Measurements from ENCODE around the gene JCHAIN.

Gene JCHAIN

DNA sequence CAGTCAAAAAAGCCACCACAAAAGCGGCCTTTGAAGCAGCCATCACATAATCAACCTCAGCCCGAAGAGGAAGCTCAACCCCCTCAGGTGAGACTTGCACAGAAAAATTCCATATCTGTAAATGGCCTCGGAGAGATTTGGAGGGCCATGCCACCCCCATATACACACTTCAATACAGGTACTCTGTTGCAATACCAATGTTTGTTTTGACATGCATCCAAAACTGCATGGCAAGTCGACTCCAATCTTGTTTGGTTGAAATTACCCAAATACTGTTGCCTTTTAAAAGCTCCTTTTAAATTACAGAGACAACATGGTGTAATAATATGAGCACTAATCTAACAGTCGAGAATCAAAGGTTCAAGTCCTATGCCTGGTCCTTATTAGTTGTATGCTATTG is 31.8 kb downstream of the JCHAIN start:
- no peak for DNase-seq

DNA sequence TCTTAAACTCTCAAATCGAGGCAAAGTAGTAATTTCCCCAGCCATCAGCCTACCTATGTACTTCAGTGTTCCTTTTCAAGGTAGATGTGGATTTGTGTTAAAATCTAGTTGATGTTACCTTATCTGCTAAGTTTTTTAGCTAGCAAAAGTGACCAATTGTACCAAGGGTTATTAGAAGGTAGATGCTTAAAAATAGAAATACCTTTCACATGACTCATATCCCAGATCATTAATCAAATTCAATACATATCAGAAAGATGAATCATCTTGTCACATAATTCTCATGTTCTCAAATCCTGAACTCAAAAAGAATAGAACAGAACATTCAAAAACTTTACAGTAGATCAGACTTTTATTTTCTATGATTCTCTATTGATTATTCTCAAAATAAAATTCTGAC is 34.3 kb downstream of the JCHAIN start:
- DNase-seq: no peak

DNA sequence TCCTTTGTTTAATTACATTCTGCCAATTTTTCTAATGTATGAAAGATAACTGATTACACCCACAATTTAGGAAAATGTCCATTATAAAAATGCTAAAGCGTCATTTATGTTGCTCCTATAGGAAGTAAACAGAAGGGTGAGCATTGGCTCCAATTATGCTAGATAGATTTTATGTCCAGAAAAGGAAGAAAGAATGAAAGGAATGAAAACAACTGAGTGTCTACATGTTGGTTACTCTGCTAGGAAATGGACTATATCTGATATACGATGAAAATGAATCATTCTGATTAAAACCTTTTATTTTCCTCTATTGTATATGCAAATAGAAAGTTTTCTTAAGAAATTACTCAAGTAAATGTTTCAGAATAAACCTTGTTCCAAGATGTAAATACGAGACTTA is 36.1 kb downstream of the JCHAIN start:
- no peak for DNase-seq

DNA sequence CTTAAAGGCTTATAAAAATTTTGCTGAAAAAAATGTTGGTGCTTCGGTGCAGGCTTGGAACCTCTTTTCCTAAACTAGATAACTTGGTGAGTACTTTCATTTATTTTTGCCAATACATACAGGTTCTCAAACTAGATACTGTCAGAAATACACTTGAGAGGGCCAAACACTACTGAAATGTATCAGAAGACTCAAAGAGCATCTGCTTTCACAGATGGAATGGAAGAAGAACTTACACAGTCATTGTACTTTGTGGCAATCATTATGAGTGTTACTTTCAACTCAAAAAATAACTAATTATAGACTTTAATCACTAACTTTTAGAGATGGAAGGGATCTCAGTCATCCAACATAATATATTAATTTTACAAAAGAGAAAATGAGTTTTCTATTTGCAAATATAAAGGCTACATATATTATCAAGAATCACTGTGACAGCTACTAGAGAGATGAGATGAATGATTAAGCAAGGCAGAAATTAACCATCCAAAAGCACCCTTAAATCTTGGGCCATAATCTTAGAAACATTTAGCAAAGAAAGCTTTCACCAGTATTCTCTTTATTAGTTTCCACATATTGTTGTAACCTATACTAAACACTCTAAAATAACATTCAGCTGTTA is 36.7 kb downstream of the JCHAIN start:
- DNase-seq: no peak

DNA sequence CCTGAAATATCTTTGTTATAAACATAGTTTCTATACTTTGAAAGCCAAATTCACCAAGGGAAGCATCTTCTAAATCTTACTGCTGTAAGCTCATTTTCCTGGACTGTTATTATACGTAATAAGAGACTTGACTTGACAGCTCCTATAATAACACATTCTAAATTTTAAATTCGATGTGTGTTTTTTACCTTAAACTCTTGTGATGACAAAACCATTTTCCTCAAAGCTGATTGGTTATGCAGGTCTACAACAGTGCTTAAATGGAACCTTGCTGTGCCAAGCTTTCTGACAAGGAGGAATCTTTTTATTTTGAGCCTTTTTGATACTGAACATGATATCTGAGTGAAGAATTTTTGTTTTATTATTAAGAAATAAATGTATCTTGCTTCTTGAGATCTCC is 37.9 kb downstream of the JCHAIN start, which contains the start of gene ENAM:
Gene ENAM (plus strand): TSS at position 301 of the 400 bp plus-strand sequence. CDS start 757 bp downstream, outside the sequence.
- DNase-seq: no peak

DNA sequence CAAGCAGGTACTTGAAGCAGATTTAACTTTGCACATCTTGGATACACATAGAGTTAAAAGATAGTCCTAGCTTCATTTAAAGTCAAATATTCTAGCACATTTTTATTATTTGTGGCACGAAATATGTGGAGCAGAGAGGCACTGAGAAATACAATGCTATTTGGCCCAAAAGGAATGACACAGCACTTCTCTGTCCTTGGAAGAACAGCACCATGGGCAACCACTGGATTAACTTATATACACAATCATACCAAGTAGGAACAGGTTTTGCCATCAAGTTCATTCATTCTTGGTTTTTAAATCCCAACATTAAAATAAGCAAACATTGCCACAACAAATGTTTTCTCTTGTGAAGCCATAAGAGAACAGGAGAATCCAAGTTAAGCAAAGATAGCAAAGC is 38.7 kb downstream of the JCHAIN start:
- no peak for DNase-seq

DNA sequence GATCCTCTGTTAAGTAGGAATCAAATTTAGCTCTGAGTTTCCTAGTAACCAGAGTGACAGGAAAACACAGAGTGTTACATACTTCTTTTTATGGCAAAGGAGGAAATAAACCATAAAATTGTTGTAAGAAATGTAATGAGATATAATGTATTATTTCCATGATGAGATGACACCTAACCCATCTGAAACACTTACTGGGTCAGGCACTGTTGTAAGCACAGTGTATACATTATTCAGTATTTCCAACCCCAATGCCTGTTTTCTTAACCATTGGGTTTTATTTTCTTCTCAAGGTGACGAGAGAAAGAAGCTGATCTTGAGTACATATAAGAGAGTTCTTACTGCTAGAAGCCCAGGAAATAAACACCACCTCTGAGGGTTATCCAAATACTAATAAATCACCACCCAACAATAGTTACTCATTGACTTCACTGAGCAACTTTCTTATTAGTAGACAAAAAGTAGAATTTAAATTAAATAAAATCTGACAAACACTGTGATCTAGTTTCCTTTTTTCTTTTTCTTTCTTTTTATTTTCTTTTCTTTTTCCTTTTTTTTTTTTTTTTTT is 42.0 kb downstream of the JCHAIN start:
- no peak for DNase-seq

DNA sequence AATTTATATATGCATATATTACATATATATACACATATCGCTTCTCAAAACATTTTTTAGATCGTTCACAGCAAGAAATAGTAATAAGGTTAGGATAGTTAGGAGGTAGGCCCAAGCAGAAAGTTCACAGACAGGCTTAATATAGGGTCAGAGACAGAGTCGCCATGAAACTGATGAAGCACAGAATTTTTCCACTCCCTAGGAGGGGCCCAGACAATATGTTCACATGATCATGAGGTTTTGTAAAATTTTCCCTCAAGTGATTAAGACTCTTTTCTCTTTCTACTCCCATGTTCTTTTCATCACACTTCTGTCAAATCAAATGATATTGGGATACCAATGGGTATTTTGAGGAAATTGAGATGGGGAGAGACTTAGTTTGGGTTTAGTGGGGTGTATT is 43.0 kb downstream of the JCHAIN start:
- DNase-seq: no peak

DNA sequence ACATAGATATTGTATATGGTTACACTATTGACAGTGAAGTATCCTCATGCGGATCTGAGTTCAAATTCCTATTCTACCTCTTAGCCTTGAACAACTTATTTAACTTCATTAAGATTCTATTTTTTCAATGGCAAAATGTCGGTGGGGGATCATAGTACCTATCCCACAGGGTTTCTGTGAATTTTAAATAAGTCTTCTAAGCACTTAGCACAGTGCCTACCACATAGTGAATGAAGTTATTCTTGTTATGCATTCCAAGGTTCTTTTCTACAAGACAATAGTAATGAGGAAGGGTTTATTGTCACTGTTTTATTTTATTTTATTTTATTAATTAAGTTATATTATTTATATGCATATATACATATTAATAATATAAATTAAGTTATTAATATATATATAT is 46.5 kb downstream of the JCHAIN start:
- no peak for DNase-seq

DNA sequence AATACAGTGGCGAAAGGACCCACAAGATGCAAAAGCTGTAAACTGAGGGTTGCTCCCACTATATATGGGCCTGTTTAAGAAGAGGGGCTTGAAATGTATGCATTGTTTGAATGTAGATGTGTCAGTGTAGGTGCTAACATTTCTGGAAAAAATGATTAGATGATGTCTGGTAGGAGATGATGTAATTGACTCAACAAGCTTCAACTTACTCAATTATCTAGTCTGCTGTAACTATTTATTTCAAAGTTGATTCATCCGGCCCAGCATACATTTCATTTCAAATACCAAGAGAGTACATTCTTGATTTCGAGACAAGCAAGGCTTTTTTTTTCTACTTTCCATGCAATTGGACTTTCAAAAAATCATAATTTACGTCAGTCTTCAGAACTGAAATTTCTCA is 47.0 kb downstream of the JCHAIN start:
- no peak for DNase-seq

DNA sequence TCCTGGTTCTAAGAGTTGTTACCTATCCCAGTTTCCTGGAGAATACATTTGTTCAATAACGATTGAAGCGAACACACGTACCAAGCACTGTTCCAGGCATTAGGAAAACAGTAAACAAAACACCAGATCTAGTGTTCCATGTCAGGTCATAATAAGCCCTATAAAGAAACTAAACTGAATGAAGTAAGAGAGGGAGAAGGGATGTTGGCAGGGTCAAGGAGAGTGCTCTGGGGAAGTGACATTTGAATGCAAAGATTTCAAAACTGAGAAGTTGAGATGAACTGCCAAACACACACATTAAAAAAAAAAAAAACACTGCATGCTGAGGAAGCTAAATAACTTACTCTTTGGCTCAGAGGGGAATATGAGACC is 52.1 kb downstream of the JCHAIN start:
- no peak for DNase-seq

DNA sequence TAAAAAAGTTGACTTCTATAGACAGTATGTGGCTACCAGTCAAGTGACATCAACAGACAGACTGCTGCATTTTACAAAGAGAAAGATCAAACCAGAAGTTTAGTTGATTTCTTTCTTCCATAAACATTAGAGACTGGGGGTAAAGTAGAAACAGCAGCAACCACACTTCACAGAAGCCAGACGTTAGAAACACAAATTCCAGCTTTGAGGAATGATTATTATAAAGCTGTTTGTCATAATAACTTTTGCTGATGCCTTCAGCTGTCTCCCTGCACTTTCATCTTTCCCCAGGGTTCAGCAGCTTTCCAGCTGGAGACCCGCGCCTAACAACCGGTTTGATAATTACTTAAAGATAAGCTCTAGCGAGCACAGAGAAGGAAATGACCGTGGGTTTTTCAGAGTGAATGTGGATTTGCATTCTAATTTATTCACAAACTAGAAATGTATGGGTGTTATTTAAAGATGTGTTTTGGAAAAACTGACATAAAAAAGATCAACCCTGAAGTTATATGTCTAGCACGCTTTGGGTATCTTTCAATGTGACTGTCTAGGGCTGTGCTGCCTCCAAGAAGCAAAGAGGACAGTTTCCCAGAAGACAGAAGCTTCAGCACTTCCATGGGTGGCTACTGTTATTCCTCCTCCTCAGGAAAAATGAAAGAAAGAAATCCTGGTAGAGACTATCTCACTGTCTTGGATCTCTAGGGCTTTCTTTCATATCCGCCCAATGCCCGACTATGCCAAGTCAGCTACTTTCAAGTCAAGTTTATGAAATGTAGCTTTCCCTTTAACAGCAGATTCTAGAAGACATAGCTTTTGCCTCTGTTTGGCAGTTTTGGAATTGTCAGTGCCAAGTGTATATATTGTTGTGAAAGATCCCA is 52.8 kb downstream of the JCHAIN start:
- no peak for DNase-seq

DNA sequence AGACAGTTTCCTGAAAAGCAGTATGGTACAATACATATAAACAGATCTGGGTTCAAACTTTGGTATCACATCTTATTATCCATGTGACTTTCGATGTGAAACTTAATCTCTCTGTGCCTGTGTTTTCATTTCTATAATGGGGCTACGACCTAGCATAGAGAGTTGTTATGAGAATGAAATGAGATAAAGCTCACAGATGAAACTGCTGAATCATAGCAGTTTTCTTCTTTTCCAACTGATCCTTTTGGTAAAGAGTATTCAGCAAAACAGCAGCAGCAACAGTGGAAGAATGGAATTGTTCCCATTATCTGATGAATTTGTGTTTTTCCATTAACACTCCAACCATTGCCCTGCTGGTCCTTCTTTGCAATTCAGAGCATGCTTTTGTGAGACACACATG is 58.0 kb downstream of the JCHAIN start:
- no peak for DNase-seq

DNA sequence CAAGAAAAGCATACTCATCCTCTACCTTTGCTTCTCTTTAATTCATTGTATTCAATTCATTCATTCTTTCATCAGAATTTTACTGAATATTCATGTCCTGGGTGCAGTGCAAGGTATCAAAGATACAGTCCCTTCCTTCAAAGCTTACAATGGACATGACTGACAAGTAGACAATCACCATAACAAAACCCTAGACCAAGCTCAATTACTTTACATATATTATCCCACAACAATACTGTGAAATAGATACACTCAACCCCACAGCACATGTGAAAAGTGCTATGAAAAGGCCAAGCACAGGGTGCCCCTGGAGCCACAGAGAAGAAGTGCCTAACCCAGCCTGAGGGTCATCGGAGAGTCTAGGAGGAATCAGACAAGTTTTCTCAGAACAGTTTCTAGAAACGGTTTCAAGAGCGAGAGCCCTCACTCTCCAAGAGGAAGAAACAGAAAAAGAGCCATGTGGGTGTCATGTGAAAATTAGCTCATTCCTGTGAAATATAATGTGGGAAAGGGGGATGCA is 58.9 kb downstream of the JCHAIN start:
- no peak for DNase-seq

DNA sequence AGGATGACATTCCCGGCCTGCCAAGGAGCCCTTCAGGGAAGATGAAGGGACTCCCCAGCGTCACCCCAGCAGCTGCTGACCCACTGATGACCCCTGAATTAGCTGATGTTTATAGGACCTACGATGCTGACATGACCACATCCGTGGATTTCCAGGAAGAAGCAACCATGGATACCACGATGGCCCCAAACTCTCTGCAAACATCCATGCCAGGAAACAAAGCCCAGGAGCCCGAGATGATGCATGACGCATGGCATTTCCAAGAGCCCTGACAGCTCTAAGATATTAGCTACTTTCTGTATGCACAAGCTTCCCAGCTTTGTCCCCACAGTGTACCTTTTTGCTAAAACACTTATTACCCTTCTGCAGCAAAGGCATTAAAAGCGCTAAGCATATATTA is 59.8 kb downstream of the JCHAIN start:
- no peak for DNase-seq

Measured in CD4-positive, alpha-beta T cell treated with Interferon gamma for 1 hour (primary cell).